Retinal pigment epithelial cell (primary cell): ENCODE measurements around the gene U2SURP.

Experiments used
- DNase-seq: peaks from one replicate; pipeline ENCODE4 v3.0.0-alpha.2; 2010; ENCODE audit warnings: low read depth
- H3K4me3 ChIP-seq: 2 replicates; pipeline ENCODE4 v1.5.1; 2011; ENCODE audit warnings: mild to moderate bottlenecking, low read length, control low read depth, moderate library complexity
- CTCF ChIP-seq: conservative IDR thresholded peaks from 2 replicates; pipeline ENCODE4 v1.5.1; 2011; ENCODE audit warnings: low read depth, low read length, control low read depth, inconsistent platforms

U2SURP gene

GRCh38 chr3:142968319-142969025 lies 32.9 kb upstream of the U2SURP start:
- no peak overlapping the region for H3K4me3 ChIP-seq
- TF ChIP-seq CTCF: no peak
- DNase-seq: no peak

GRCh38 chr3:142971431-142971830 lies 29.9 kb upstream of the U2SURP start:
- DNase-seq: no peak
- H3K4me3 ChIP-seq: no peak overlapping the region
- TF ChIP-seq CTCF: no peak

- no peak for DNase-seq
- no peak for TF ChIP-seq CTCF
- no peak overlapping the region for H3K4me3 ChIP-seq
Observed at GRCh38 chr3:142972092-142972753, 29.1 kb upstream of the U2SURP start.

DNA sequence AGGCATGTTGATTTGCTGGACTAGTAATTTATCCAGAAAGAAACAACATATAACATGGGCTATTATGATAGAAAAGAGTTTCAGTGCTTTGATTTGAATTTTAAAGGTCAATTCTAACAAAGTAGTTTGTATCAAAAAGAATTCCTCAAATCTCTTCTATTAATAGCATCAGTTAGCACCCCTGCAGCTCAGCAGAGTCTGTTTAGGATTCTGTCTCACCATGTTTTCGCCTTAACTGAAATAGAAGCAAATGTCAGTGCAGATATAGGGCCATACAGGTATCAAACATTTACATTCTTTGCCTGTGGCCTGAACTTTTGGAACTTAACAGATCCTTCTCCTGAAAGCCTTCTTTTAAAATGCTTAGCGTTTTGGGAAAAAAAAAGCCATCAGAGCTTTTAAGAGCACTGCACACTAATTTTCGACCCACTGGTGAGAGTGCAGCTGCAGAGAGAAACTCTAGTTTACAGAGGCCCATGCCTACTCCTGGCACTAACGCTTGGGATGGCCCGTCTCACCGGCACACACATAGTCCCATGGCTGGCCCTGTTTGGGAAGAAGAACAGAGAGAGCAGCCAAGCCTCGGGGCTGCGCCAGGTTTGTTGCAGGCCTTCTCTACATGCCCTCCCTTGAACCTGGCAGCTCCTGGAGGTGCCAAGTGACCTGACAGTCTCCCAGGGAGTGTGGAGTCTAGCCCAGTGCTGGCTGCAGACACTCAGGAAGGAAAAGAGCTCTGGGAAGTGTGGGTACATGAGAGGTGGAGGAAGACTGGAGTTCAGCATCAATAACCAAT lies 28.0 kb upstream of the U2SURP start:
- TF ChIP-seq CTCF: no peak
- no peak for DNase-seq
- H3K4me3 ChIP-seq: no peak overlapping the region

DNA sequence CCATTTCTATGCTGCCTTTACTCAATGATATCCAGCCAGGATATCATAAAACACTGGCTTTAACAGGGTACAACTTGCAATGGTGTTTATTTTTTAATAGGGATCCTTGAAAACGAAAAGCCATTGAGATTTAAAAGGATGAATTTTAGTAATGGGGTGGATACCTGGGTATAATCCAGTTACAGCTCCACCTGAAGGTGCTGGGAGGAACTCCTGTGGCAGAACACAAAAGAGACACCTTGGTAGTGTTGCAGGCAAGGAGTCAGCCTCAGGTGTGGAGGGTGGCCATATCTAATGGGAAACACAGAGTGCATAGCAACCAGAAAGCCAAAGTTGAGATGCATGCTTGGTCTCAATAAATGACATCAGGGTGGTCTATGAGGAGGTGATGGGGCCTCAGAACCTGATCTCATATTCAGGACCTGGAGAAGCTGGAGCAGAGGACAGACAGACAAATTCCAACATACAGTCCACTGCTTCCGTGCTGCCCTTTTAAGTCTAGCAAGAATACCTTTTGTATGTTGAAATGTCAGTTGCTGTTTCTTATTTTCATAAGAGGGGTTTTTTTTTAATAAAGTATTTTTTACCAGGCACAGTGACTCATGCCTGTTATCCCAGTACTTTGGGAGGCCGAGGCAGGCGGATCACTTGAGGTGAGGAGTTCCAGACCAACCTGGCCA lies 25.9 kb upstream of the U2SURP start:
- peak; percentile 22 for TF ChIP-seq CTCF
- DNase-seq: no peak
- no peak overlapping the region for H3K4me3 ChIP-seq

- TF ChIP-seq CTCF: no peak
- no peak overlapping the region for H3K4me3 ChIP-seq
- no peak for DNase-seq
Observed at GRCh38 chr3:142976621-142977398, 24.6 kb upstream of the U2SURP start.
